ENCODE data around the gene AGAP3.

Gene AGAP3

GRCh38 chr7:151088019-151088855 lies 2.0 kb downstream of the AGAP3 start:
- DNase-seq (ENCODE audit: low read depth), result no peak

GRCh38 chr7:151088856-151089699 lies 2.8 kb downstream of the AGAP3 start:
- DNase-seq (ENCODE audit: low read depth), result no peak

GRCh38 chr7:151089893-151090730 lies 3.8 kb downstream of the AGAP3 start:
- no peak for DNase-seq (ENCODE audit: low read depth)

- DNase-seq (ENCODE audit: low read depth), result no peak
Observed at GRCh38 chr7:151091003-151091402, 4.7 kb downstream of the AGAP3 start.

- DNase-seq (ENCODE audit: low read depth), result no peak
Observed at GRCh38 chr7:151091431-151091830, 5.2 kb downstream of the AGAP3 start.

GRCh38 chr7:151091988-151092387 lies 5.7 kb downstream of the AGAP3 start:
- DNase-seq (ENCODE audit: low read depth), result no peak

GRCh38 chr7:151093748-151094147 lies 7.5 kb downstream of the AGAP3 start:
- no peak for DNase-seq (ENCODE audit: low read depth)

GRCh38 chr7:151094675-151095074 lies 8.4 kb downstream of the AGAP3 start:
- DNase-seq (ENCODE audit: low read depth), result no peak

- DNase-seq (ENCODE audit: low read depth), result no peak
Observed at GRCh38 chr7:151095123-151095797, 9.0 kb downstream of the AGAP3 start.

- DNase-seq (ENCODE audit: low read depth), result no peak
Observed at GRCh38 chr7:151095828-151096475, 9.7 kb downstream of the AGAP3 start.

GRCh38 chr7:151099486-151100211 lies 13.4 kb downstream of the AGAP3 start:
- DNase-seq (ENCODE audit: low read depth), result no peak

- DNase-seq (ENCODE audit: low read depth), result no peak
Observed at GRCh38 chr7:151100921-151101320, 14.6 kb downstream of the AGAP3 start.

- no peak for DNase-seq (ENCODE audit: low read depth)
Observed at GRCh38 chr7:151101621-151102396, 15.5 kb downstream of the AGAP3 start.

GRCh38 chr7:151102991-151103390 lies 16.7 kb downstream of the AGAP3 start:
- DNase-seq (ENCODE audit: low read depth), result no peak

GRCh38 chr7:151103973-151104372 lies 17.7 kb downstream of the AGAP3 start:
- no peak for DNase-seq (ENCODE audit: low read depth)

- no peak for DNase-seq (ENCODE audit: low read depth)
Observed at GRCh38 chr7:151104411-151105235, 18.3 kb downstream of the AGAP3 start.

- DNase-seq (ENCODE audit: low read depth), result no peak
Observed at GRCh38 chr7:151107882-151108281, 21.6 kb downstream of the AGAP3 start.

Data from GM04504 (cell line).